ENCODE data around the gene TCF25.

Gene TCF25

DNA sequence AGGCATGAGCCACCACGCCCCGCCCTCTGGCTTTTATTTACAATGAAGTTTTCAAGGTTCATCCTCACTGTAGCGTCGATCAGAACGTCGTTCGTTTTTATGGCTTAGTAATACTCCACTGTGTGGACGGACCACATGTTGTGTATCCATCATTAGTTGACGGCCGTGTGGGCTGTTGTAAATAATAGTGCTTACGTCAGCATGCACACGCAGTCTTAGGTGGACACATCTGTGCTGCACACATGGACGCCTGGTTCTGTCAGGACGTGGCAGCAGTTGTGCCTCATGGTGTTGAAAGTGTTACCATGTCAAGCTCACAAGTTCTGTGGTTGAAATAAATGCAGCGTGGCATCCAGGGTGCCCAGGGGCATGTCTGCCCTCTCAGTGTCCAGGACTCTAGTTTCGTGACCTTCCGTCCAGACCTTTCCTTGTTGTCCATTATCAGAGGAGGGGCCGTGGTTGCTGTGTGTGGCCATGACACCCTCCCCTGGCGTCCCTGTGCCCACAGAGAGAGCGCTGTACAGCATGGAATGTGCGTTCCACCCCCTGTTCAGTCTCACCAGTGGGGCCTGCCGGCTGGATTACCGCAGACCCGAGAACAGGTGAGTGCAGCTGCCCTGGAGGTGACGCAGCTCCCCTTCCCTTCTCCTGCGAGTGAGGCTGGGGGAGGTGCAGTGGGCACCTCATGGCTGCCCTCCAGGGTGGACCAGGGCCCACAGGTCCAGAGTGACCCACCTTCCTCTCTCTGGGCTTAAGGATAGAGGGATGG lies 22.3 kb downstream of the TCF25 start:
- H3K27ac ChIP-seq (ENCODE audit: low read depth, low read length) = no peak overlapping the region
- H2AFZ ChIP-seq (ENCODE audit: low read length, unreplicated experiment) = no peak overlapping the region
- H3K4me1 ChIP-seq (ENCODE audit: control insufficient read depth, insufficient read depth, low read length, unreplicated experiment) = no peaks in the 10 kb centered on the region
- H3K27me3 ChIP-seq (ENCODE audit: insufficient read depth, low read length) = no peaks in the 10 kb centered on the region
- H3K36me3 ChIP-seq (ENCODE audit: insufficient read depth, low read length) = peaks cover 21% of the 10 kb centered on the region; the same call in 1 of the 2 replicates
- H3K79me2 ChIP-seq (ENCODE audit: control insufficient read depth, insufficient read depth, low read length, unreplicated experiment) = no peaks in the 10 kb centered on the region
- no peak overlapping the region for H3K4me3 ChIP-seq (ENCODE audit: low read depth, low read length)

DNA sequence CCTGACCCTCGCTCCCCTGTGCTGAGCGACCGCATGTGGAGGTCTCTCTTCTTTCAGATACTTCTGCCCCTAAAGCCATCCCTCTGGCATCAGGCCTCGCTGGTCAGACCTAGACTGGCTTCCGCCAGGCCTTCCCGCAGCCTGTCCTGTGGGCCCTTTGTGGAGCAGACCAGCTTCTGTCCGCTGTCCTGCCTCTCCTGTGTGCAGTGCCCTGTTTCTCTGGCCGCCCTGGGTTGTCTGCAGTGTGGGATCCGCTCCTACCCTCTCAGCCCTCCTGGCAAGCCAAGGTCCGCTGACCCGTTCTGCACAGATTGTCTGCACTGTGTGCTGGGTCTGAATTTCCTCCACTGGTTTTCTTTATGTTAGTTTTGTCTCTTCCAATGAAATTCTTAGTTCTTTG lies 23.8 kb downstream of the TCF25 start:
- Histone ChIP-seq H3K4me3 (ENCODE audit: low read depth, low read length) (no peak overlapping the region), H3K27ac (ENCODE audit: low read depth, low read length) (no peak overlapping the region), H3K79me2 (ENCODE audit: control insufficient read depth, insufficient read depth, low read length, unreplicated experiment) (no peaks in the 10 kb centered on the region), H3K27me3 (ENCODE audit: insufficient read depth, low read length) (no peaks in the 10 kb centered on the region), H3K4me1 (ENCODE audit: control insufficient read depth, insufficient read depth, low read length, unreplicated experiment) (no peaks in the 10 kb centered on the region), H3K36me3 (ENCODE audit: insufficient read depth, low read length) (peaks cover 26% of the 10 kb centered on the region; the same call in 1 of the 2 replicates), H2AFZ (ENCODE audit: low read length, unreplicated experiment) (no peak overlapping the region)

DNA sequence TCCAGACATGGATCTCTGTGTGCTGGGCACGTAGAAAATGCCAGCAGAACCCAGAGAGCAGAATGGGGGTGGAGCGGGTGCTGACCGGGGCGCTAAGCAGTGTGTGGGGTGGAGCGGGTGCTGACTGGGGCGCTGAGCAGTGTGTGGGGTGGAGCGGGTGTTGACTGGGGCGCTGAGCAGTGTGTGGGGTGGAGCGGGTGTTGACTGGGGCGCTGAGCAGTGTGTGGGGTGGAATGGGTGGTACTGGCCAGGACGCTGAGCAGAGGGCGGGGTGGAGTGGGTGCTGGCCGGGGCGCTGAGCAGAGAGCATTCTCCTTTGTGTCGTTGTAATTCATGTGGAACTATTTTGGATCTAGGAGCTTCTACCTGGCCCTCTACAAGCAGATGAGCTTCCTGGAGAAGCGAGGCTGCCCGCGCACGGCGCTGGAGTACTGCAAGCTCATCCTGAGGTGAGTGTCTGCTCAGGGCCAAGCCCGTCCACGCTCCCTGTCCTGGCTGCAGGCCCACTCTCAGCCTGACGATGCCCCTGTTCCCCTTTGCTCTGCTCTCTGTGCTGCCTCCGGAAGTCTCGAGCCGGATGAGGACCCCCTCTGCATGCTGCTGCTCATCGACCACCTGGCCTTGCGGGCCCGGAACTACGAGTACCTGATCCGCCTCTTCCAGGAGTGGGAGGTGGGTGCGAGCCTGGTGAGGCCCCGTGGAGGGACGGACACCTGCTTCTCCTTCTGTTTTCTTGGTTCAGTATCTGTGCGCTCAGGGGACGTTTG lies 25.0 kb downstream of the TCF25 start:
- no peaks in the 10 kb centered on the region for H3K27me3 ChIP-seq (ENCODE audit: insufficient read depth, low read length)
- no peaks in the 10 kb centered on the region for H3K79me2 ChIP-seq (ENCODE audit: control insufficient read depth, insufficient read depth, low read length, unreplicated experiment)
- H3K27ac ChIP-seq (ENCODE audit: low read depth, low read length) = no peak overlapping the region
- H3K4me1 ChIP-seq (ENCODE audit: control insufficient read depth, insufficient read depth, low read length, unreplicated experiment) = no peaks in the 10 kb centered on the region
- peaks cover 19% of the 10 kb centered on the region; the same call in 1 of the 2 replicates for H3K36me3 ChIP-seq (ENCODE audit: insufficient read depth, low read length)
- no peak overlapping the region for H3K4me3 ChIP-seq (ENCODE audit: low read depth, low read length)
- no peak overlapping the region for H2AFZ ChIP-seq (ENCODE audit: low read length, unreplicated experiment)

DNA sequence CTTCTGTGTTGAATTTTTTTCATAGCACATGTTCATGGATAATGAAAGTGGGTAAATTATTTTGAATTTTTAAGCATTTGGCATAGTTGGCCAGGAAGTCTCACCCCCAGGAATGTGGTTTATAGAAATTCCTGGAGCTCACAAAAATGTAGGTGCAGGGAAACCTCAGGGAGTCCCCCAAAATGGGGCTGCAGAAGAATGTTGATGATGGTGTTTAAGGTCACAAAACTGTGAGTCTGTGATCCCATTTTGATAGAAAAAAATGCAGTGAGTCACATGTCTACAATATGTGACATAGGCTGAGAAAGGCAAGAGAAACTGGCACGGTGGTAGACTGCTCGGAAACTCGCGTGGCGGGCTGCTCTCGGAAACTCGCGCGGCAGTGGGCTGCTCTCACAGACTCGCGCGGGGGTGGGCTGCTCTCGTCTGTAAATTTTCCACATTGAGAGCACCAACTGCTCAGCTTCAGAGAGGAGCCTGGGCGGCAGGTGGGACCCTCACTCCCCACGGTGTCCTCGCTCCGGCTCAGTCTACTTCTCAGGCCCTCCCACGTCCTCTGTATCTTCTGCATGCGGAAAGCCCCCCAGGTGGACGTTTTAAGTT lies 26.6 kb downstream of the TCF25 start:
- Histone ChIP-seq H3K4me1 (ENCODE audit: control insufficient read depth, insufficient read depth, low read length, unreplicated experiment) (no peaks in the 10 kb centered on the region), H3K27me3 (ENCODE audit: insufficient read depth, low read length) (no peaks in the 10 kb centered on the region), H2AFZ (ENCODE audit: low read length, unreplicated experiment) (no peak overlapping the region), H3K36me3 (ENCODE audit: insufficient read depth, low read length) (peaks cover 16% of the 10 kb centered on the region; the same call in 1 of the 2 replicates), H3K27ac (ENCODE audit: low read depth, low read length) (no peak overlapping the region), H3K4me3 (ENCODE audit: low read depth, low read length) (no peak overlapping the region), H3K79me2 (ENCODE audit: control insufficient read depth, insufficient read depth, low read length, unreplicated experiment) (no peaks in the 10 kb centered on the region)

DNA sequence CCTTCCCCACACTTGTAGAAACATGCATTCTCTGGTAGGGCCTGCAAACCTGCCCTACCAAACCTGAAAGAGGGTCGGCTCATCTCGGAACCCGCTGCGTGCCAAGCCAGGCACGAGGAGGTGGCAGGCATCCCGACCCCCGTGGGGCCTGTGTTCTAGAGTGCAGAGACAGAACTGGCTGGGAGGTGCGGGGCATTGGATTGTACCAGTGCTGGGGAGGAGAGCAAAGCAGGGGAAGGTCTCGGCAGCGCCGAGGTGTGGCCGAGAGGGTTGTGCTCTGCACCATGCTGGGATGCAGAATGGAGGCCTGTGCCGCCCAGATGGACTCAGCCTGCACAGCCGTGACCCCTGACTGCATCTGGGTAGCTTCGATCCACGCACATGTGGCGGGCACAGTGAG lies 27.5 kb downstream of the TCF25 start:
- no peak overlapping the region for H3K4me3 ChIP-seq (ENCODE audit: low read depth, low read length)
- no peaks in the 10 kb centered on the region for H3K79me2 ChIP-seq (ENCODE audit: control insufficient read depth, insufficient read depth, low read length, unreplicated experiment)
- H3K4me1 ChIP-seq (ENCODE audit: control insufficient read depth, insufficient read depth, low read length, unreplicated experiment) = peaks cover 6% of the 10 kb centered on the region
- H3K27ac ChIP-seq (ENCODE audit: low read depth, low read length) = no peak overlapping the region
- H3K36me3 ChIP-seq (ENCODE audit: insufficient read depth, low read length) = peaks cover 19% of the 10 kb centered on the region; the same call in 1 of the 2 replicates
- no peaks in the 10 kb centered on the region for H3K27me3 ChIP-seq (ENCODE audit: insufficient read depth, low read length)
- H2AFZ ChIP-seq (ENCODE audit: low read length, unreplicated experiment) = no peak overlapping the region

DNA sequence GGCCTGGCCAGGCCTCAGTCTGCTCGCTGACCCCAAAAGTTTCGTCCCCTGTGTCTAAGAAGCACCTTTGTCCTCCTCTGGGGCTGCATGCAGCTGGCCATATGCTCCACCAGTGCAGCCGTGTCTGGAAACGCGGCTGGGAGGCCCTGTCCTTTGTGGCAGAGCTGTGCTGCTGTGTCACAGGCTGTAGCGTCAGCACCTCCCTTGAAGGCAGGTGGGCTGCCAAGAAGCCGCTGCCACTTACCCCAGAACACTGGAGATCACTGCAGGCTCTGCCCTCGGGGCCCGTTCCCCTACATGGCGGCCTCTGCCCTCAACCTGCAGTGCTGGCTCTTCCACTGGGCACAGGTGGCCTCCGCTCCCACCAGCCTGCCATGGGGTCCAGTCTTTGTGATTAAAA lies 29.6 kb downstream of the TCF25 start:
- no peaks in the 10 kb centered on the region for H3K27me3 ChIP-seq (ENCODE audit: insufficient read depth, low read length)
- no peak overlapping the region for H3K27ac ChIP-seq (ENCODE audit: low read depth, low read length)
- no peaks in the 10 kb centered on the region for H3K79me2 ChIP-seq (ENCODE audit: control insufficient read depth, insufficient read depth, low read length, unreplicated experiment)
- no peak overlapping the region for H3K4me3 ChIP-seq (ENCODE audit: low read depth, low read length)
- H2AFZ ChIP-seq (ENCODE audit: low read length, unreplicated experiment) = no peak overlapping the region
- peaks cover 30% of the 10 kb centered on the region; the same call in 1 of the 2 replicates for H3K36me3 ChIP-seq (ENCODE audit: insufficient read depth, low read length)
- H3K4me1 ChIP-seq (ENCODE audit: control insufficient read depth, insufficient read depth, low read length, unreplicated experiment) = peaks cover 6% of the 10 kb centered on the region

DNA sequence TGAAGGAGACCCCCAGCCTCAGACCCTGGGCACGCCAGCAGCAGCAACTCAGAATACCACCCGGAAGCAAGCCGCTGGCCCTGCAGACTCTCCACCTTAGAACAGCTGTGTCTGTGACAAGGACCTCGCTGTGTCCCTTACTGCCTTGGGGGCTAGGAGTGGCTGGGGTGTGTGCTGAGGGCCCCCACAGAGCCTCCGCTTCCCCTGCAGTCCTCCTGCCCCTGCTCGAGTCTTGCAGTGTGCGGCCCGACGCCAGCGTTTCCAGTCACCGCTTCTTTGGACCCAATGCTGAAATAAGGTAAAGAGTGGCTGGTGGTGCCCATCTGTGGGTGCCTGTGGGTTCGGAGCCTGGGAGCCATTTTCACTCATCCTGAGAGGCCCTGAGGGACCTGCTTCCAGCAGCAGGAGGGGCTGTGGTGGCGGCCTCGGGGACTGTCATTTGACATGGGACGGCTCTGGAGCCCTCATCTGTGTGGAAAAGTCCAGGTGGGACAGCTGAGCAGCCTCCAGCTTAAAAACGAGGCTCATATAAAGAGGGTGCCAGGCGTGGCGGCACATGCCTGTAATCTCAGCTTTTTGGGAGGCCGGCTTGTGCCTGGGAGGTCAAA lies 30.6 kb downstream of the TCF25 start:
- H3K27me3 ChIP-seq (ENCODE audit: insufficient read depth, low read length) = no peaks in the 10 kb centered on the region
- peaks cover 34% of the 10 kb centered on the region; the same call in 1 of the 2 replicates for H3K36me3 ChIP-seq (ENCODE audit: insufficient read depth, low read length)
- no peak overlapping the region for H3K4me3 ChIP-seq (ENCODE audit: low read depth, low read length)
- H3K79me2 ChIP-seq (ENCODE audit: control insufficient read depth, insufficient read depth, low read length, unreplicated experiment) = no peaks in the 10 kb centered on the region
- peaks cover 6% of the 10 kb centered on the region for H3K4me1 ChIP-seq (ENCODE audit: control insufficient read depth, insufficient read depth, low read length, unreplicated experiment)
- H2AFZ ChIP-seq (ENCODE audit: low read length, unreplicated experiment) = no peak overlapping the region
- no peak overlapping the region for H3K27ac ChIP-seq (ENCODE audit: low read depth, low read length)

DNA sequence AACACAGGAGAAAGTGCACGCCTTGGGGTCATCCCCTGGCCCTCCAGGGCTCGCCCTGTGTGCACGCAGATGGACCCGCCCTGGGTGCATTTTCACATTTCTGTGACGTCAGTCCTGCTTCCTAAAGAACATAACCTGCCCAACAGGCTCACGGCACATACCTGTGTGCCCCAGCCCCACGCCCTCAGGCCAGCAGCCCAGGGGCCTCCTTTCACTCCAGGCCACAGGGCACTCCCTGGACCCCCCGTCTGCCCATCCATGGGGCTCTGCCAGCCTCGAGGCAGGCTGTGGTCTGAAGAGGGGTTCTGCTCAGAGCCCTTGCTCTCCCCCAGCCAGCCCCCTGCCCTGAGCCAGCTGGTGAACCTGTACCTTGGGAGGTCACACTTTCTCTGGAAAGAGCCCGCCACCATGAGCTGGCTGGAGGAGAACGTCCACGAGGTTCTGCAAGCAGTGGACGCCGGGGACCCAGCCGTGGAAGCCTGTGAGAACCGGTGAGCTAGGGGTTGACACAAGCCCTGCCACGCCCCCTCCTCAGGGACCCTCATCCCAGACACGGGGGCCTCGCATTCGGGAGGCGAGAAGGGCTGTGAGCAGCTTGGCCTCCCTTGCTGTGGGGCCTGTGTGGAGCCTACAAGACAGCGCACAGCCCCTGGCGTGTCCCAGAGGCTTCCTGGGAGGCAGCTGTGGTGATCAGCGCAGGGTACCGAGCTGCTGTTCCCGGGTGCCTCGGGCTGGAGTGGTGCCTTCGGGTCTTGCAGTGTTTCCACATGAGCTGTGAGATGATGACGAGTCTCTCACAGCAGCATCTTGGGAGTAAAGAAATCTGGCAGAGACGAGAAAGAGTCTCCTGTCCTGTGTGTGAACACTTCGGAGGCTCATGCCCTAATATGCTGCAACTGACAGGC lies 31.5 kb downstream of the TCF25 start:
- Histone ChIP-seq H3K4me3 (ENCODE audit: low read depth, low read length) (no peak overlapping the region), H3K36me3 (ENCODE audit: insufficient read depth, low read length) (peaks cover 31% of the 10 kb centered on the region; the same call in 1 of the 2 replicates), H3K27ac (ENCODE audit: low read depth, low read length) (no peak overlapping the region), H3K79me2 (ENCODE audit: control insufficient read depth, insufficient read depth, low read length, unreplicated experiment) (no peaks in the 10 kb centered on the region), H2AFZ (ENCODE audit: low read length, unreplicated experiment) (no peak overlapping the region), H3K4me1 (ENCODE audit: control insufficient read depth, insufficient read depth, low read length, unreplicated experiment) (peaks cover 6% of the 10 kb centered on the region), H3K27me3 (ENCODE audit: insufficient read depth, low read length) (no peaks in the 10 kb centered on the region)

DNA sequence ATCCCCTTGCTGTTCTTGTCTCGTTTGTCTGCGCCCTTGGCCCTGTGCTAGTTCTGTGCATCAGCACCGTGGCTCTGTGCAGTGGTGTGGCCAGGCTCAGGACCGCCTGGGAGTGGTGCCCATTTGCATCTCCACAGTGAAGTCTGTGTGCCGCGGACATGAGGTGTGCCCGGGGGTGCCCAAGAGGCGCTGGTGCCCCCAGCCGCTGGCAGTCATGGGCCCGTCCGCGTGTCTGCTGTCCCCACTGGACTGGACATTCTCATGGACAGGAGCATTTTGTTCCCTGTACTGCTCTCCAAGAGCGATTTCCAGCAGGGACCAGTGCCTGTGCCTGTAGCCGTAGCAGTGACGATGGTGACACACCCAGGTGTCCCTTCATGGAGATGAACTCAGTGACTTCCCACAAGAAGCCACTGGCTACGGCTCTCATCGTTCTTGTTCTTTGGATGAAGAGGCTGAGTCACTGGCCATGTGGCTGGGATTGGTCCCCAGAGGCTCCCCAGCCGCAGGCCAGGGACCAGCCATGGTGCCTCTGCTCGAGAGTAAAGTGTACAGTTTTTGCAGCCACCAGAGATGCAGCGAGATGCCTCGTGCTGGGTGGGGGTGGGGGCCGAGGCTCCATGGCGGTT lies 32.2 kb downstream of the TCF25 start:
- no peak overlapping the region for H2AFZ ChIP-seq (ENCODE audit: low read length, unreplicated experiment)
- no peaks in the 10 kb centered on the region for H3K79me2 ChIP-seq (ENCODE audit: control insufficient read depth, insufficient read depth, low read length, unreplicated experiment)
- H3K4me1 ChIP-seq (ENCODE audit: control insufficient read depth, insufficient read depth, low read length, unreplicated experiment) = peaks cover 6% of the 10 kb centered on the region
- H3K4me3 ChIP-seq (ENCODE audit: low read depth, low read length) = no peak overlapping the region
- H3K27me3 ChIP-seq (ENCODE audit: insufficient read depth, low read length) = no peaks in the 10 kb centered on the region
- no peak overlapping the region for H3K27ac ChIP-seq (ENCODE audit: low read depth, low read length)
- H3K36me3 ChIP-seq (ENCODE audit: insufficient read depth, low read length) = peaks cover 27% of the 10 kb centered on the region; the same call in 1 of the 2 replicates

Measured in ACC112 (cell line).